Ishikawa (cell line): ENCODE results near the gene PLEKHO2.

Experiments used
- CEBPB ChIP-seq: IDR thresholded peaks from 2 replicates; pipeline ENCODE4 v1.6.1; 2012
- EP300 ChIP-seq: IDR thresholded peaks from 2 replicates; pipeline ENCODE4 v1.6.1; 2012; ENCODE audit warnings: borderline replicate concordance
- FOXM1 ChIP-seq: IDR thresholded peaks from 2 replicates; pipeline ENCODE4 v1.6.1; 2012; ENCODE audit warnings: low read depth, borderline replicate concordance
- RAD21 ChIP-seq: IDR thresholded peaks from 2 replicates; pipeline ENCODE4 v1.6.1; 2012; ENCODE audit warnings: low read depth
- TAF1 ChIP-seq: IDR thresholded peaks from 2 replicates; pipeline ENCODE4 v1.6.1; 2012; ENCODE audit warnings: low read depth, mild to moderate bottlenecking
- TEAD4 ChIP-seq: IDR thresholded peaks from 2 replicates; pipeline ENCODE4 v1.6.1; 2012
- ZBTB7A ChIP-seq: IDR thresholded peaks from 2 replicates; pipeline ENCODE4 v1.6.1; 2012; ENCODE audit warnings: low read depth
- TF ChIP-seq, protein P1 (sequence below): IDR thresholded peaks from 2 replicates; pipeline ENCODE4 v1.6.1; 2012; ENCODE audit warnings: low read depth, mild to moderate bottlenecking

DNA sequence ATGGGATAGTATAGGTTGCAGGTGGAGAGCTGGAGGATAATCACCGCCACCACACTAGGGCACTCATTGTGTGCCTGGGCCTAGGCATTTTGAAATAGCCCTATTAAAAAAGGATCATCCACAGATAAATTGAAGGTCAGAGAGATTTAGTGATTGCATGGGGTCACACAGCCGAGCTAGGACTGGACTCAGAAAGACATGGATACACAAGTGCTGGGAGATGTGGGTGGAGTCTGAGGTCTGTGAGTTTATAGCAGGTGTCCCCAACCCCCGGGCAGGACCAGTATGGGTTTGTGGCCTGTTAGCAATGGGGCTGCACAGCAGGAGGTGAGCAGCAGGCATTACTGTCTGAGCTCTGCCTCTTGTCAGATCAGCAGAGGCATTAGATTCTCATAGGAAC is 64.7 kb downstream of the PLEKHO2 start:
- TF ChIP-seq EP300 (no peak), FOXM1 (no peak), RAD21 (no peak), TAF1 (no peak), TEAD4 (no peak), ZBTB7A (no peak), CEBPB (no peak)
- TF ChIP-seq, protein P1, sequence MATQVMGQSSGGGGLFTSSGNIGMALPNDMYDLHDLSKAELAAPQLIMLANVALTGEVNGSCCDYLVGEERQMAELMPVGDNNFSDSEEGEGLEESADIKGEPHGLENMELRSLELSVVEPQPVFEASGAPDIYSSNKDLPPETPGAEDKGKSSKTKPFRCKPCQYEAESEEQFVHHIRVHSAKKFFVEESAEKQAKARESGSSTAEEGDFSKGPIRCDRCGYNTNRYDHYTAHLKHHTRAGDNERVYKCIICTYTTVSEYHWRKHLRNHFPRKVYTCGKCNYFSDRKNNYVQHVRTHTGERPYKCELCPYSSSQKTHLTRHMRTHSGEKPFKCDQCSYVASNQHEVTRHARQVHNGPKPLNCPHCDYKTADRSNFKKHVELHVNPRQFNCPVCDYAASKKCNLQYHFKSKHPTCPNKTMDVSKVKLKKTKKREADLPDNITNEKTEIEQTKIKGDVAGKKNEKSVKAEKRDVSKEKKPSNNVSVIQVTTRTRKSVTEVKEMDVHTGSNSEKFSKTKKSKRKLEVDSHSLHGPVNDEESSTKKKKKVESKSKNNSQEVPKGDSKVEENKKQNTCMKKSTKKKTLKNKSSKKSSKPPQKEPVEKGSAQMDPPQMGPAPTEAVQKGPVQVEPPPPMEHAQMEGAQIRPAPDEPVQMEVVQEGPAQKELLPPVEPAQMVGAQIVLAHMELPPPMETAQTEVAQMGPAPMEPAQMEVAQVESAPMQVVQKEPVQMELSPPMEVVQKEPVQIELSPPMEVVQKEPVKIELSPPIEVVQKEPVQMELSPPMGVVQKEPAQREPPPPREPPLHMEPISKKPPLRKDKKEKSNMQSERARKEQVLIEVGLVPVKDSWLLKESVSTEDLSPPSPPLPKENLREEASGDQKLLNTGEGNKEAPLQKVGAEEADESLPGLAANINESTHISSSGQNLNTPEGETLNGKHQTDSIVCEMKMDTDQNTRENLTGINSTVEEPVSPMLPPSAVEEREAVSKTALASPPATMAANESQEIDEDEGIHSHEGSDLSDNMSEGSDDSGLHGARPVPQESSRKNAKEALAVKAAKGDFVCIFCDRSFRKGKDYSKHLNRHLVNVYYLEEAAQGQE, result no peak
